Stimulated activated CD4-positive, alpha-beta T cell treated with anti-CD3 and anti-CD28 coated beads, Interleukin-15, amount 100 ng/mL, for 1 hour (primary cell): ENCODE results near the gene CAV1.

Experiments
- DNase-seq, 2 donors: peaks; one replicate each; pipeline ENCODE4 v3.0.0-alpha.2; 2020; ENCODE audit warnings: low read depth in 1 of 2, low spot score in 1 of 2

CAV1 gene

GRCh38 chr7:116557066-116557585 is 32.3 kb downstream of the CAV1 start:
- no peak for DNase-seq

DNA sequence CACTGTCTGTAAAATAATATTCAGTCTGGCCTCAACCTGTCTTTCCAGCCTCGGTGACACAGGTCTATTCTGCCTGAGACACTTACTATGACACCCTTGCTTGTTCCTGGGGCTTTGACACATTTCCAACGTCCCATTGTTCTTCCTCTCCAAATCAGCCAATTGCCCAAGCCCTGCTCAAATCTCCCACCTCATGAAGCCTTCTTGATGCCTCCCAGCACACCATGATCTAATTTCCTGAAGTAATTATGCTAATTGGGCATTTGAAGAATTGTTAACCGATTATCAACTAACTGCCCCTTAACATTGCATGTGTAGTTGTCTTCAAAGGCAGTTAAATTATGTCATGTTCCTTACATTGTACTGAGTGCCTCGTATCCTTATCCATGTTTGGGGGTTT is 33.1 kb downstream of the CAV1 start:
- DNase-seq, result no peak

- DNase-seq, result no peak
Measured at GRCh38 chr7:116560021-116560970, 35.5 kb downstream of the CAV1 start.

GRCh38 chr7:116561697-116562483 is 37.1 kb downstream of the CAV1 start:
- no peak for DNase-seq

- no peak for DNase-seq
Measured at GRCh38 chr7:116562529-116563121, 37.8 kb downstream of the CAV1 start.

GRCh38 chr7:116565981-116566380 is 41.1 kb downstream of the CAV1 start:
- DNase-seq, result no peak

GRCh38 chr7:116566666-116567065 is 41.8 kb downstream of the CAV1 start:
- DNase-seq, result no peak

GRCh38 chr7:116569737-116570136 is 44.9 kb downstream of the CAV1 start:
- DNase-seq, result no peak

DNA sequence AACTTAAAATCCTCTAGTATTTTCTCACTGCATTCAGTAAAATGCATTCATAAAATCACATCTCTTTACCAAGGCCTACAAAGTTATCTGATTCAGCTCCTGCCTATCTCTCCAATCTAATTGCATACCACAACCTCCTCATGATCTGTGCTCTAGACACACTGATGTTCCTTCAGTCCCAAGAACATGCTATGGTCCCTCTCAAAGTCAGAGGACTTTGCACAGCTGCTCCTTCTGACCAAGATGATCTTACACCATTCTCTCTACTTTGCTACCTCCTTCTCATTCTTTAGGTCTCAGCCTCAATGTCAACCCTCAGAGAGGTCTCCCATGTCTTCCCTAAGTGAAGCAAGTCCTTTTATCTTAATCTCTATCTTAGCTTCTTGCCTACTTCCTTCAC is 45.5 kb downstream of the CAV1 start:
- no peak for DNase-seq

- DNase-seq, result no peak
Measured at GRCh38 chr7:116571037-116571436, 46.2 kb downstream of the CAV1 start.

GRCh38 chr7:116571552-116571951 is 46.7 kb downstream of the CAV1 start:
- DNase-seq, result no peak

DNA sequence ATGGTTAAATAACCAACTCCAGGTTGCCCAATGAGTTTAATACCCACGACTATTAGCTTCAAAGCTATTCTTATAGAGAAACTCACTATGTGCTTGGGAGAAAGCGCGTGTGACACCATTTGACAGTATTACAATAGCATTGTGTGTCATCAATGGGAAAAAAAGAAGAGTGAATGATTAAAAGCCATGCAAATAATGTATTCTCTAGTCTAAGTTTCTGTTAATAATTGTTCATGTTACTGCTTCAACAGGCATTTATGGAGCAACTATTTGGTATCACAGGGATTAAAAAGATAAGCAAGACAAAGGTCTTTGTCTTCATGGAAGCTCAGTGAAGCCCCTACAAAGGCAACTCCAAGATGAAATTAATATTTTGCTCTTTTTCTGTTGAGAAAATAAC is 47.2 kb downstream of the CAV1 start:
- no peak for DNase-seq

- no peak for DNase-seq
Measured at GRCh38 chr7:116573541-116573940, 48.7 kb downstream of the CAV1 start.

DNA sequence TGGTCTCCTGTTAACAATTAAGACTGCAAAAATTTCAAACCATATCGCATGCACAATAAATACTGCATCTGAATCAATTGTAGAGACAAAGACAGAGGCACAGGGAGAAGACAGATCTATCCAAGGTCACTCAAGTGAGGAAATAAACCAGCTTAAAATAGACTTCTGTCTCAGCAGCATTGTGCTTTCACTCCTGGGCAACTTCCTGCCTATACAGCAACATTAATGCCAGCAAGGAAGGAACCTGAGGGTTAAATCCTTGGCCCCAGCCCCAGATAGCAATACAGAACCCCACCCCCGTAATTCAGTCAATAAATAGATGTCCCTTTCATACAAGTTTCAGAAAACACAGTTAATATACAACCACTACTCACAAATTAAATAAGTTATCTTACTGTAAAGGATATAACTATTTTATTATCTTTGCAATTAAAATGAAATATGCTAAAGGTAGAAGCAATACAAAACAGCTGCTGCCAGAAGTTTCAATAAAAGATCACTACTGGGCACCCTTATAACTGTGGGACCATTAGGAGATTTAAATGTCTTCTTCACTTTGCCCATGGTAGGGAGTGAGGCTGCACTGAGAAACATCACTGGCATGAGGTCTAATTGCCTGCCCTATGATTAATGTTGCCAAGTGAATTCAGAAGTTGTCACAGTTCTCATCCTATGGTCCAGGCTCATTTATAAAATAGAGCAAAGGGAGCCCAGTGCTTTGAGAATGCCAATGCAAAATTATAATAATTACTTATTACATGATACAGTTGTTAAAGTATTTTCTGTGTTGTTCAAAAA is 49.4 kb downstream of the CAV1 start:
- DNase-seq, result no peak

- no peak for DNase-seq
Measured at GRCh38 chr7:116575853-116576252, 51.0 kb downstream of the CAV1 start.

DNA sequence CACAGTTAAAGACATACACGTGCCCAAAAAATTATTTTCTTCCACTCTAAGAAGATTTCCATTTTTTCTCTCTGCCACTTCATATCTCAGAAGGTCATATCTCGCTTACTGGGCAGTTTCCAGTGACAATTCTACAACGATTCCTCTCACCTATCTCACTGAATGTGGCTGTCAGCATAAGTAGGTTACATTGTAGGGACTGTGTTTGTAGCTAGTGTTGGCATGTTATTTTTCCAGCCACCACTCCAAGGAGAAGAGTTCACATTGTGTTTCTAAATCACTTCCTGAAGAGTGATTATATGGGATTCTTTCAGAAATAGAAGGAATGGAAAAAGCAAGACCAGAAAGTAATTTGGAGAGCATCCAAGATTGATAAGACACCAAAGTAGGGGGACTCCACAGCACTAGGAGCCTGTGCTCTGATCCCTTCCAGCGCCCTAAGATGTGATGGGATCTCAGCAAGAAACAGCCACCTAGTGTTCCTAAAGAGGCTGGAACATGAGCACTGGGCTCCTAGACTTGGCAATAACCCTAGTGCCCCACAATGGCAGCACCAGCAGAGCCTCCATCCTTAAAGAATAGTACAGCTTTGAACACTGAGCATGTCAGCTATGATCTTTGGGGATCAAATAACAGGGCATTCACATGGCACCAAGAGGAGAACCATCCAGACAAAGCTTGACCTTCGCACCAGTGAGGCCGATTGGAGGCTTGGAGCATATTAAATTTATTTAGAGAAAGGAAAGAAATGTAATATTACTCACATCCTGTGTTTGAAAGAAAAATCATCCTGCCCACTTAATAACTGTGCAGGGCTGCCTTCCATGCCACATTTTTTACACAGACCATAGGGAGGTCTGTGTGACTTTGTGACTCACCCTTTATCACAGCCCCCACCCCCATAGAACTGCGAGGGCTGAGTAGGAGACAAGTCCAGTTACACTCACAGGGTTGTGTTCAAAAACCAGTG is 51.8 kb downstream of the CAV1 start:
- no peak for DNase-seq

DNA sequence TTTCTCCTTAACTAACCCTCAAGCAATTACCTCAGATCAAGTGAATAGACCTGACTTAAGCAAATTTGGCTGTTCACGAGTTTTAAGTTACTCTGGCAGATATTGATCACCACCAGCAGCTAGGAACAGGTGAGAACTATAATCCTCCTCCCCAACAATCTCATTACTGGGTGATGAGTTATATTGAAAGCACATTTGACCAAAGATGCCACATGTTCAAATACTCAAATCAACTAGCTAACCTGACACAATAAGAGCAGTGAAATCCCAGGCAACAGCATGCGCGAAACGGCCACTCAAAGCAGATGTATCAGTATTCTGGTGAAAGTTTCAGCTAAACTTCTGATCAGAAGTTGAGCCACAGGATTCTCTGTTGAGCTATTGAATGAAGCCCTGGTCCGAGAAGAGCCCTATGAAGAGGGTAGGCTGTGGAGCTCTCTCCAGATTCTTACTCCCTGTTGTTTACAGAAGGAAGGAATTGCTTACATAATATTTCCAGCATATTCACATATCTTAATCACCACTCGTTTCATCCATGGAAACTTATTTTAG is 52.6 kb downstream of the CAV1 start:
- no peak for DNase-seq

DNA sequence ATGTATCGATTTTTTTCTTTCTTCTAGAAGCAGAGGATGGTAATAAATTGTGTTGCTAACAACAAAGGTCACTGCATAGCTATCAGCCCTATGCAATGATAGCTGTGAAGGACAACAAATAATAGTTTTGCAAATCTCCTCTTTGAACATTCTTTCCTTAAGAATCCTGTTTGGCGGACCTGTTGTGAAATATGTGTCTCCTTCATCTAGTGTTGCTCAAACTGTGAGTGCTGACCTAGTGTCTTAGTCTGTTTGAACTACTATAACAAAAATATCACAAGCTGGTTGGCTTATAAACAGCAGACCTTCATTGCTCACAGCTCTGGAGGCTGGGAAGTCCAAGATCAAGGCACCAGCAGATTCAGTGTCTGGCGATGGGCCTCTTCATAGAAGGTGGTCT is 53.7 kb downstream of the CAV1 start:
- DNase-seq, result no peak

DNA sequence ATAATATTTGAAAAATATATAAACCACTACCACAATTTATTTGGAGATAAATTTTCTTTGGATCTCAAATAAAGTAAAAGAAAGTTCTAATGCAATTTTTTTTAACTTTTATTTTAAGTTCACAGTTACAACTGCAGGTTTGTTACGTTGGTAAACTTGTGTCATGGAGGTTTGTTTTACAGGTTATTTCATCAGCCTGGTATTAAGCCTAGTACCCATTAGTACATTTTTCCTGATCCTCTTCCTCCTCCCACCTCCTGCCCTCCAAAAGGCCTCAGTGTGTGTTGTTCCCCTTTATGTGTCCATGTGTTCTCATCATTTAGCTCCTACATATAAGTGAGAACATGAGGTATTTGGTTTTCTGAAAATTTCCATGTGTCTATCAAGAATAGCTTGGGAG is 54.5 kb downstream of the CAV1 start:
- DNase-seq, result no peak
